ENCODE data around the gene SEC16B. TPM values are rescaled to one million over a fixed set of nuclear protein-coding genes. Genes with fewer than 3 reads are reported as not detected.

Gene SEC16B
- total and polyA plus RNA-seq, 2 donors (not counting 1 experiment from before 2014, with no cell fraction given) = 2.7 to 3.1 TPM

DNA sequence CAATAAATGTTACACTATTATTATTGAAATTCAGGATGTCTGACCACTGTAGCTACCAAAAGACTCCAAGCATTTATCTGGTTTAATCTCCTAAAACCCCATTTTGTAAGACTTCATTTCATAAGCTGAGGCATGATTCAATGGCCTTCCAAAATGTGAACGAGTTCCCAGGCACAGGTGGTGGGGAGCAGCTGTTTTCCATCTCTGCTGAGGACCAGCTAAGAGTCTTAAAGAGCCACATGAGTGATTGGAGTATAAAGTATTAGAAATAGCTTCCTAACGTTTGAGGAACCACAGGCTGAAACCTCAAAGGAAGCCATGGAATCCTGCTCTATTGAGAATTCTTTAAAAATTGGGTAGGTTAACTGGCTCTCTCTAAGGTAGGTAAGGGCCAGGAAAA, 44.9 kb downstream of the SEC16B start:
- Histone ChIP-seq H3K4me2 (ENCODE audit: extremely low read depth, insufficient read depth, low read length) (no peak overlapping the region), H3K27me3 (ENCODE audit: control insufficient read depth, insufficient read depth, low read length) (no peaks in the 10 kb centered on the region), H4K20me1 (ENCODE audit: control insufficient read depth, extremely low read depth, insufficient read depth, low read length) (no peaks in the 10 kb centered on the region), H3K4me1 (ENCODE audit: control insufficient read depth, extremely low read depth, insufficient read depth, low read length) (peaks cover 18% of the 10 kb centered on the region), H3K9me3 (ENCODE audit: control insufficient read depth, insufficient read depth, low read depth, low read length) (no peaks in the 10 kb centered on the region), H2AFZ (ENCODE audit: low read length) (no peak overlapping the region), H3K36me3 (ENCODE audit: control insufficient read depth, insufficient read depth, low read length) (no peaks in the 10 kb centered on the region), H3K27ac (ENCODE audit: insufficient read depth, low read length) (no peak overlapping the region), H3K79me2 (ENCODE audit: control insufficient read depth, insufficient read depth, low read length) (no peaks in the 10 kb centered on the region), H3K4me3 (replicated peaks in 1 of 4; ENCODE audit: control extremely low read depth in 1 of 4, insufficient read depth in 1 of 4, low read depth in 3 of 4, low read length in 4 of 4) (no peak overlapping the region), H3K9ac (ENCODE audit: insufficient read depth, low read length) (no peak overlapping the region)
- peak; percentile 29 to 86 for DNase-seq (ENCODE audit: low read depth in 2 of 2)
- TF ChIP-seq, protein P1, sequence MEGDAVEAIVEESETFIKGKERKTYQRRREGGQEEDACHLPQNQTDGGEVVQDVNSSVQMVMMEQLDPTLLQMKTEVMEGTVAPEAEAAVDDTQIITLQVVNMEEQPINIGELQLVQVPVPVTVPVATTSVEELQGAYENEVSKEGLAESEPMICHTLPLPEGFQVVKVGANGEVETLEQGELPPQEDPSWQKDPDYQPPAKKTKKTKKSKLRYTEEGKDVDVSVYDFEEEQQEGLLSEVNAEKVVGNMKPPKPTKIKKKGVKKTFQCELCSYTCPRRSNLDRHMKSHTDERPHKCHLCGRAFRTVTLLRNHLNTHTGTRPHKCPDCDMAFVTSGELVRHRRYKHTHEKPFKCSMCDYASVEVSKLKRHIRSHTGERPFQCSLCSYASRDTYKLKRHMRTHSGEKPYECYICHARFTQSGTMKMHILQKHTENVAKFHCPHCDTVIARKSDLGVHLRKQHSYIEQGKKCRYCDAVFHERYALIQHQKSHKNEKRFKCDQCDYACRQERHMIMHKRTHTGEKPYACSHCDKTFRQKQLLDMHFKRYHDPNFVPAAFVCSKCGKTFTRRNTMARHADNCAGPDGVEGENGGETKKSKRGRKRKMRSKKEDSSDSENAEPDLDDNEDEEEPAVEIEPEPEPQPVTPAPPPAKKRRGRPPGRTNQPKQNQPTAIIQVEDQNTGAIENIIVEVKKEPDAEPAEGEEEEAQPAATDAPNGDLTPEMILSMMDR (conservative IDR thresholded peaks at IDR 0.05 in 1 of 2, IDR thresholded peaks at IDR 0.05 in 1 of 2; ENCODE audit: low read depth in 1 of 2, low read length in 2 of 2) = no peak
- TF ChIP-seq EZH2 (IDR thresholded peaks at IDR 0.05; ENCODE audit: low read length, missing control alignments) = no peak

DNA sequence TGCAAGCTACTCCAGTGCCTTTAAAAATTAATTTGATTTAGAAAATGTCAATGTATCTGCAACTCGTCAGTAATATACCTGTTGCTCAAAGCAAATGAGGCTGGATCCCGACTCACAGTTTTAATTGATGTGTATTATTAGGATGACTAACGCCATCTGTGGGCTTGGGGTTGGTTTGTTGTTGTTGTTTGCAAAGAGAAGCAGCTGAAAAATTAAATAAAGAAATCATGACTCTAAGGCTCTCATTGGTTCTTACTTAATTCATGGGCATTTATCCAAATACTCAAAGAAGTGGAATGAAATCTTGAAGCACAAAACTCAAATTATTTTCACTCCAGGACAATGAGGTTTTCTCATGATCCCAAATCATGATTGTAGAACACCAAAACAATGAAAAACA, 46.4 kb downstream of the SEC16B start:
- H3K4me2 ChIP-seq (ENCODE audit: extremely low read depth, insufficient read depth, low read length) = no peak overlapping the region
- no peaks in the 10 kb centered on the region for H4K20me1 ChIP-seq (ENCODE audit: control insufficient read depth, extremely low read depth, insufficient read depth, low read length)
- H3K36me3 ChIP-seq (ENCODE audit: control insufficient read depth, insufficient read depth, low read length) = no peaks in the 10 kb centered on the region
- H3K27me3 ChIP-seq (ENCODE audit: control insufficient read depth, insufficient read depth, low read length) = no peaks in the 10 kb centered on the region
- H3K27ac ChIP-seq (ENCODE audit: insufficient read depth, low read length) = no peak overlapping the region
- H3K9me3 ChIP-seq (ENCODE audit: control insufficient read depth, insufficient read depth, low read depth, low read length) = no peaks in the 10 kb centered on the region
- no peak overlapping the region for H3K4me3 ChIP-seq (replicated peaks in 1 of 4; ENCODE audit: control extremely low read depth in 1 of 4, insufficient read depth in 1 of 4, low read depth in 3 of 4, low read length in 4 of 4)
- H3K79me2 ChIP-seq (ENCODE audit: control insufficient read depth, insufficient read depth, low read length) = no peaks in the 10 kb centered on the region
- no peak overlapping the region for H2AFZ ChIP-seq (ENCODE audit: low read length)
- no peak for TF ChIP-seq EZH2 (IDR thresholded peaks at IDR 0.05; ENCODE audit: low read length, missing control alignments)
- TF ChIP-seq, protein P1 (conservative IDR thresholded peaks at IDR 0.05 in 1 of 2, IDR thresholded peaks at IDR 0.05 in 1 of 2; ENCODE audit: low read depth in 1 of 2, low read length in 2 of 2) = no peak
- H3K4me1 ChIP-seq (ENCODE audit: control insufficient read depth, extremely low read depth, insufficient read depth, low read length) = peaks cover 18% of the 10 kb centered on the region
- DNase-seq (ENCODE audit: low read depth in 2 of 2) = peak in 1 of 2 donors; percentile 26
- no peak overlapping the region for H3K9ac ChIP-seq (ENCODE audit: insufficient read depth, low read length)

DNA sequence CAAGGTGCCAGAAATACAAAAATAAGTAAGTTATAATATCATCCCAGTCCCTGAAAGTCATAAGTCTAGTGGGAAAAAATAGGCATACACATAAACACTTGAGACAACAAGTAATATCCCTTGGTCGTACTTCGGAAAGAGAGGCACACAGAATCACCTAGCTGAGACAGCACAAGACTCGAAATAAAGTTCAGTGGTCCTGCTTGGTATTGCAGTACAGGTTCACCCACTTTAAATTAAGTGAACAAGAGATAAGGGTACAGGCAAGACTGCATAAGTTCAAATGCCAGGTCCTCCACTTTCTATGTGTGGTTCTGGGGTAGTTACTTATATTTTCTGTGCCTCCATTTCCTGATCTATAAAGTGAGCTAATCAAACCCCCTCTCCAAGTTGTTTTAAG, 47.6 kb downstream of the SEC16B start:
- H3K4me1 ChIP-seq (ENCODE audit: control insufficient read depth, extremely low read depth, insufficient read depth, low read length) = peaks cover 11% of the 10 kb centered on the region
- TF ChIP-seq EZH2 (IDR thresholded peaks at IDR 0.05; ENCODE audit: low read length, missing control alignments) = no peak
- TF ChIP-seq, protein P1 (conservative IDR thresholded peaks at IDR 0.05 in 1 of 2, IDR thresholded peaks at IDR 0.05 in 1 of 2; ENCODE audit: low read depth in 1 of 2, low read length in 2 of 2) = no peak
- H3K4me2 ChIP-seq (ENCODE audit: extremely low read depth, insufficient read depth, low read length) = no peak overlapping the region
- H3K9me3 ChIP-seq (ENCODE audit: control insufficient read depth, insufficient read depth, low read depth, low read length) = no peaks in the 10 kb centered on the region
- H3K9ac ChIP-seq (ENCODE audit: insufficient read depth, low read length) = no peak overlapping the region
- no peak for DNase-seq (ENCODE audit: low read depth in 2 of 2)
- H3K4me3 ChIP-seq (replicated peaks in 1 of 4; ENCODE audit: control extremely low read depth in 1 of 4, insufficient read depth in 1 of 4, low read depth in 3 of 4, low read length in 4 of 4) = no peak overlapping the region
- H3K27ac ChIP-seq (ENCODE audit: insufficient read depth, low read length) = no peak overlapping the region
- H3K27me3 ChIP-seq (ENCODE audit: control insufficient read depth, insufficient read depth, low read length) = no peaks in the 10 kb centered on the region
- H3K36me3 ChIP-seq (ENCODE audit: control insufficient read depth, insufficient read depth, low read length) = no peaks in the 10 kb centered on the region
- H2AFZ ChIP-seq (ENCODE audit: low read length) = no peak overlapping the region
- H4K20me1 ChIP-seq (ENCODE audit: control insufficient read depth, extremely low read depth, insufficient read depth, low read length) = no peaks in the 10 kb centered on the region
- no peaks in the 10 kb centered on the region for H3K79me2 ChIP-seq (ENCODE audit: control insufficient read depth, insufficient read depth, low read length)

Data from fibroblast of lung (primary cell).